GM12878 (cell line): ENCODE results near the gene KIF24. TPM values are rescaled to one million over a fixed set of nuclear protein-coding genes. Genes with fewer than 3 reads are reported as not detected.

Source experiments
- ATAC-seq: fragments of 200-7000 bp; cut with Tn5 transposase; 3 replicates; pipeline ENCODE4 v1.9.1; 2020; ENCODE audit warnings: mild to moderate bottlenecking, moderate library complexity
- BruUV-seq: library from RNA; stranded (reverse); fragments of 400-500 nt; replicated peaks from 2 replicates; lab custom pipeline; 2021; lab: Mats Ljungman, UMichigan
- CTCF ChIA-PET: fragments of 300-600 bp; sonication (Branson Sonifier 250); formaldehyde crosslinking; extraction: SDS; loops from one replicate; lab custom pipeline; 2021; ENCODE audit warnings: inconsistent platforms; lab: Yijun Ruan, JAX
- POLR2A ChIA-PET: fragments of 350-600 bp; formaldehyde crosslinking; extraction: SDS; loops from one replicate; lab custom pipeline; 2021; ENCODE audit warnings: inconsistent platforms; lab: Charles Lee
- RAD21 ChIA-PET: fragments of 300-600 bp; sonication (Branson Sonifier 250); formaldehyde crosslinking; loops from one replicate; lab custom pipeline; 2023; ENCODE audit warnings: antibody characterized with exemption; ENCODE audit not compliant: unreplicated experiment; lab: Charles Lee
- SMC1A ChIA-PET: fragments of 300-600 bp; sonication (Branson Sonifier 250); formaldehyde crosslinking; loops from one replicate; lab custom pipeline; 2023; ENCODE audit not compliant: unreplicated experiment, uncharacterized antibody; lab: Charles Lee
- DNase-seq: peaks from one replicate; pipeline ENCODE4 v3.0.0-alpha.2; 2011; ENCODE audit warnings: low read depth, low spot score
- FAIRE-seq: peaks from 3 replicates; lab custom pipeline; 2011; peaks lifted over from hg19 to GRCh38; lab: Jason Lieb, UNC
- H2AFZ ChIP-seq: 2 replicates; pipeline ENCODE4 v1.6.0; 2011; ENCODE audit warnings: low read depth, low read length, control low read depth; ENCODE audit not compliant: control insufficient read depth
- H3K27ac ChIP-seq: 2 replicates; pipeline ENCODE4 v1.5.1; 2011; ENCODE audit warnings: control low read depth; ENCODE audit not compliant: control insufficient read depth, insufficient read depth
- H3K27me3 ChIP-seq, 2 experiments: replicated peaks in 1 of 2; 2 replicates each; pipeline versions ENCODE4 v1.6.0 to v1.6.1; 2011; ENCODE audit warnings: low read length in 1 of 2; ENCODE audit not compliant: control insufficient read depth in 2 of 2, insufficient read depth in 2 of 2
- H3K36me3 ChIP-seq, 2 experiments: 2 replicates each; pipeline ENCODE4 v1.5.1; 2011; ENCODE audit warnings: low read length in 1 of 2; ENCODE audit not compliant: control insufficient read depth in 2 of 2, insufficient read depth in 2 of 2
- H3K4me1 ChIP-seq: 2 replicates; pipeline ENCODE4 v1.6.1; 2011; ENCODE audit warnings: mild to moderate bottlenecking, low read length, moderate library complexity, mixed read lengths; ENCODE audit not compliant: control insufficient read depth, insufficient read depth
- H3K4me2 ChIP-seq: 2 replicates; pipeline ENCODE4 v1.6.0; 2011; ENCODE audit warnings: control low read depth; ENCODE audit not compliant: control insufficient read depth, insufficient read depth
- H3K4me3 ChIP-seq: fragments of 200-600 bp; sonication (generic); 2 replicates; pipeline ENCODE4 v1.5.1; 2016
- H3K79me2 ChIP-seq: 2 replicates; pipeline ENCODE4 v1.6.0; 2011; ENCODE audit warnings: low read length; ENCODE audit not compliant: control insufficient read depth, insufficient read depth
- H3K9ac ChIP-seq: 2 replicates; pipeline ENCODE4 v1.8.0; 2011; ENCODE audit warnings: low read length, control low read depth, mixed read lengths; ENCODE audit not compliant: control insufficient read depth, insufficient read depth
- H3K9me3 ChIP-seq: replicated peaks from 3 replicates; pipeline ENCODE4 v1.5.1; 2011; ENCODE audit warnings: mild to moderate bottlenecking, low read length; ENCODE audit not compliant: control insufficient read depth, insufficient read depth
- H4K20me1 ChIP-seq: 2 replicates; pipeline ENCODE4 v1.6.0; 2011; ENCODE audit not compliant: control insufficient read depth, insufficient read depth
- ATF7 ChIP-seq: fragments of 450-650 bp; IDR thresholded peaks from 2 replicates; pipeline ENCODE4 v1.6.1; 2016; ENCODE audit warnings: low read depth, mild to moderate bottlenecking
- BCL11A ChIP-seq: IDR thresholded peaks from 2 replicates; pipeline ENCODE4 v1.6.1; 2011; ENCODE audit warnings: low read depth, low read length
- MEF2B ChIP-seq: fragments of 450-650 bp; IDR thresholded peaks from 2 replicates; pipeline ENCODE4 v1.6.1; 2018; ENCODE audit warnings: mild to moderate bottlenecking, moderate library complexity; ENCODE audit not compliant: partially characterized antibody, poor library complexity, severe bottlenecking
- SIN3A ChIP-seq: IDR thresholded peaks from 2 replicates; pipeline ENCODE4 v1.6.1; 2012; ENCODE audit warnings: low read depth, low read length, improper control_type of control experiment
- SMARCA5 ChIP-seq: fragments of 450-650 bp; IDR thresholded peaks from 2 replicates; pipeline ENCODE4 v1.6.1; 2017; ENCODE audit warnings: mild to moderate bottlenecking
- WGBS: methylation state at CpG from one replicate; pipeline ENCODE4 v1.1.6; 2016; ENCODE audit warnings: low lambda C conversion rate; ENCODE audit not compliant: insufficient replicate concordance, insufficient coverage; ENCODE audit errors: missing lambda C conversion rate; 5-methylcytosine and 5-hydroxymethylcytosine counted together
- in situ Hi-C: fragments of 300-500 bp; cut with MboI; formaldehyde crosslinking; loops from 9 replicates; pipeline ENCODE4 v1.14.3; 2018; ENCODE audit warnings: mixed read lengths
- intact Hi-C: fragments of 100-400 bp; cut with micrococcal nuclease; formaldehyde crosslinking; loops from one replicate; pipeline ENCODE4 v1.14.2; 2022; ENCODE audit not compliant: unreplicated experiment
- polyA plus RNA-seq, 11 experiments: library from polyadenylated mRNA; depleted of rRNA in 4 of 11; unstranded in 6 of 11; stranded (reverse) in 5 of 11; fragments of >200 nt; fragmentation: Nextera tagmentation in 4 of 11; fragmentation: Illumina TruSeq in 1 of 11; extraction: Ambion mirVana in 4 of 11; extraction: Trizol in 1 of 11; gene quantifications; 1 replicate in 1 of 11; 2 replicates in 10 of 11; pipeline versions ENCODE4 v1.2.1 to v1.2.3, GENCODE V29; 2011 to 2016; ENCODE audit warnings: inconsistent platforms in 2 of 11, missing spikeins in 2 of 11, low read depth in 1 of 11
- total RNA-seq, 4 experiments: library from RNA; depleted of rRNA in 3 of 4; stranded (reverse); fragments of >200 nt in 3 of 4; fragmentation: Illumina TruSeq in 1 of 4; extraction: Trizol in 1 of 4; gene quantifications; 2 replicates each; pipeline versions ENCODE4 v1.2.1 to v1.2.3, GENCODE V29; 2013 to 2021

KIF24 gene
- total and polyA plus RNA-seq, 10 of the 15 experiments (the other 5 are each of a cell fraction or from before 2014, with no cell fraction given): 0.58 to 6.7 (median 5.3) TPM

- no peak for FAIRE-seq
These were observed 45.3 kb upstream of the KIF24 start for GRCh38 chr9:34374339-34374738.

DNA sequence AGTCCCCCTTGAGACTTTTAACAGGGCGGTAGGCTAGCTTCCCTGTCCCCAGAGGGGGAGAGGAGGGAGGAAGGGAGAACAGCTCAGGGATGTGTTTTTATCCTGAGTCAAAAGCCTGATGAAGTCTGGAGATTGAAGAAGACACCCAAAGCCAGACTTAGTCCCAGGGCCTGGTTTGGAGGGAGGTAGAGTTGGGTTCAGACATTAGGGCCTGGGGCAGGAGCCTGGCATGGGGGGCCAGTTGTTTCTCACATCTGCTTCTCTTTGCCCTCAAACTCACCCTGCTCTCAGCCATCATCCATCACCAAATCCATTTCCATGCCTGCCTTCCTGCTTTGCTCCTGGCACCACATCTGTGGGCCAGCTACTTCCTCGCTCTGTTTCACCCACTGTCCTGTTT lies 44.7 kb upstream of the KIF24 start:
- no TSS peak for BruUV-seq
- Histone ChIP-seq H3K79me2 (no peaks in the 10 kb centered on the region), H3K27me3 (no peaks in the 10 kb centered on the region), H3K4me3 (no peak overlapping the region), H3K4me2 (no peak overlapping the region), H3K27ac (no peak overlapping the region), H3K9me3 (no peaks in the 10 kb centered on the region; the same call in 2 of the 3 replicates), H3K4me1 (peaks cover 6% of the 10 kb centered on the region), H2AFZ (no peak overlapping the region), H3K36me3 (no peaks in the 10 kb centered on the region), H4K20me1 (no peaks in the 10 kb centered on the region), H3K9ac (no peak overlapping the region)
- TF ChIP-seq ATF7 (no peak), SIN3A (no peak), BCL11A (no peak)
- ChIA-PET RAD21 (no interaction called here), SMC1A (interaction anchor here (0.9 to 8.7 kb wide), 2 partner anchors 41 to 71 kb away, joined by 3 to 73 read pairs; no protein-coding TSS in a partner anchor), POLR2A (no interaction called here), CTCF (interaction anchor here (7.9 kb wide), 1 partner anchor 40 kb away, joined by 134 read pairs; no protein-coding TSS in a partner anchor)
- ATAC-seq: no peak
- DNase-seq: no peak
- 38% methylated on average over 2 of the region's 2 CpGs for WGBS
- in situ Hi-C loops (no loop called here), intact Hi-C loops (no loop called here)
- no peak for FAIRE-seq

More at GRCh38 chr9:34374339-34374738, 45.3 kb upstream of the KIF24 start:
- ChIA-PET SMC1A (interaction anchor here (0.9 to 8.7 kb wide), 2 partner anchors 41 to 71 kb away, joined by 3 to 73 read pairs; no protein-coding TSS in a partner anchor), RAD21 (no interaction called here), CTCF (interaction anchor here (0.7 to 7.9 kb wide), 2 partner anchors 21 to 40 kb away, joined by 3 to 134 read pairs; no protein-coding TSS in a partner anchor), POLR2A (no interaction called here)
- H2AFZ ChIP-seq: no peak overlapping the region
- H3K27me3 ChIP-seq: no peaks in the 10 kb centered on the region
- in situ Hi-C loops (no loop called here), intact Hi-C loops (no loop called here)
- BruUV-seq: no TSS peak
- DNase-seq (no peak), ATAC-seq (no peak)
- no peak overlapping the region for H3K4me3 ChIP-seq
- WGBS: 13% methylated on average over 3 of the region's 3 CpGs
- H3K4me2 ChIP-seq: no peak overlapping the region
- no peaks in the 10 kb centered on the region; the same call in 2 of the 3 replicates for H3K9me3 ChIP-seq
- no peaks in the 10 kb centered on the region for H4K20me1 ChIP-seq
- H3K36me3 ChIP-seq: no peaks in the 10 kb centered on the region
- H3K4me1 ChIP-seq: peaks cover 6% of the 10 kb centered on the region
- no peaks in the 10 kb centered on the region for H3K79me2 ChIP-seq
- H3K9ac ChIP-seq: no peak overlapping the region
- no peak for TF ChIP-seq SMARCA5
- no peak for TF ChIP-seq MEF2B
- no peak overlapping the region for H3K27ac ChIP-seq
